ENCODE measurements around the gene IFNL1.

DNA sequence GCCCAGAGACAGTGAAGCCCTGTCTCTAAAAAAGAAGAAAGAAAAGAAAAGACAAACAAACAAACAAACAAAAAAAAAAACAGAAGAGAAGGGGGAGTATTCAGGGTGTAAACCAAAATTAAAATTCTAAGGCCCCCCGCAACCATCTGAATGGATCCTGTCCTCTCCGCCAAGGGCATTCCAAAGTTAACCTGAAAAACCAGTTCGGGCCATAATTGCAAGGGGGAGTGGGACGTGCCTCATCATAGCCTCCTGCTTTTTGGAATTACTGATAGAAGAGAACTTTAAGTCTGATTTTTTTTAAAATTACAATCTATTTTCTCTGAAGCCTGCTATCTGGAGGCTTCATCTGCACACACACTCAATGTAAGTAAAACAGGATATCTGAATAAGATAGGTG is 33.7 kb upstream of the IFNL1 start:
- TF ChIP-seq POLR2A (IDR thresholded peaks at IDR 0.05; ENCODE audit: low read depth, low read length), result no peak
- TF ChIP-seq TAF1 (IDR thresholded peaks at IDR 0.05; ENCODE audit: low read depth, low read length), result no peak
- TF ChIP-seq POLR2AphosphoS5 (IDR thresholded peaks at IDR 0.05; ENCODE audit: low read depth, low read length), result no peak
- TF ChIP-seq SPI1 (IDR thresholded peaks at IDR 0.05; ENCODE audit: low read depth, low read length), result no peak

Data from GM12891 (cell line).